Activated T-helper 9 cell treated with anti-CD3 and anti-CD28 coated beads, Interleukin-2, amount 50 U/mL, for 16 hours (primary cell): ENCODE data around the gene ITGA8.
"Not testable (repeated sequence)": the region's sequence is repeated elsewhere in the genome, so short reads cannot be mapped to it uniquely, and the experiment has no call there.

Experiments
- DNase-seq: peaks from one replicate; pipeline ENCODE4 v3.0.0-alpha.2; 2020; ENCODE audit warnings: low read depth

ITGA8 gene

DNA sequence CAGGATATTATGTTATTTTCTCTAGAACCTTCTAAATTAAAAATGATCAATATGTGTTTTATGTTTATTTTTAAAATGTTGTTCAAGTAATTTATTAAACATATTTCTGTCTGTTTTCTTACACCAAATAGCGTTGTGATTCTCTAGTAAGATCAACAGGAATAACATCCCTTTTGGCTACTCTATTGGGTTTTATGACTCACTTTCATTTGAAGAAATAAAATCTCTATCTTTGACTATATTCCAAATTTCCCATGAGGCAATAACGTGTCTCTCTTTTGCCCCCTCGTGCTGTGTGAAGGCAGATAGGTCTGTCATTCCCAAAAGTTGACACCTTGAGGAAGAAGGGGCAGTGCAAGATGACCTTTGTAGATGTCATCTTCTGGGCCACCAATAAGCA is 40.9 kb downstream of the ITGA8 start:
- no peak for DNase-seq

GRCh38 chr10:15672469-15672868 is 47.3 kb downstream of the ITGA8 start:
- DNase-seq = no peak

- DNase-seq = no peak
Observed at GRCh38 chr10:15670880-15671279, 48.8 kb downstream of the ITGA8 start.

- DNase-seq = no peak
Observed at GRCh38 chr10:15661574-15661973, 58.1 kb downstream of the ITGA8 start.

GRCh38 chr10:15660990-15661389 is 58.7 kb downstream of the ITGA8 start:
- DNase-seq = no peak

- no peak for DNase-seq
Observed at GRCh38 chr10:15658069-15658702, 61.5 kb downstream of the ITGA8 start.

GRCh38 chr10:15652757-15653156 is 67.0 kb downstream of the ITGA8 start:
- no peak for DNase-seq

DNA sequence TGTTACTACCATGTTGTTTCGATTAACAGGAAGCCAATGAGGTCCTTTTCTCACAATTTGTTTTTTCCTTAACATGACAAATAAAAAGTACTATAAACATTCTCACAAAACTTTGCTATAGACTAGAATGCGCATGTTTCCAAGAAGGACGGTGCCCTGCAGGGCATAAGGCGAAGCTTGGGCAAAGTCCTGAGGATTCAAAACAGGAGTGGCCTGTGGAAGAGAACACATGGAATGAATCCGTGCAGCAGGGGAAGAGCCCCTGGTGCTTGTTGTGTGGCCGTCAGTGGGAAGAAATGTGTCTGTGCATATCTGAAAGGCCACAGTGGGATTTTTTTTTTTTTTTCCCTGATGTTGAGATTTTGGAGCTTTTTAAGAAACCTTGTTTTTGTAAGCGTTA is 67.6 kb downstream of the ITGA8 start:
- no peak for DNase-seq

DNA sequence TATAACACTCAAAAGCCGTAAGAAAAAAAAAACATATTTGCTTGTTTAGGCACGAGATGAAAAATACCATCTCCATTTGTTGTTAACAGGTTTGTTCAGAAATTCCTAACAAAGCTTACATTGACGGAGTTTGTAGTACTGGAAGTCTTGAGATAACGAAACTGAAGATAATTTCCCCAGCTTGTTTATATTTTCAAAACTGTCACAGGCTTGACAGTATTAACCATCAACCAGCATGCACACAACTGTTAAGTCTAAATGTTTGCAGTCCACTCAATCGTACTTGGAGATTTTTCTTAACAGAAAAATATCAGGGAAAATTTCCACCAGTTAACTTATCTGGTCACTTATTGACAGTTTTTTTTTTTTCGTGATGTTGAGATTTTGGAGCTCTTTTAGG is 68.5 kb downstream of the ITGA8 start:
- no peak for DNase-seq

DNA sequence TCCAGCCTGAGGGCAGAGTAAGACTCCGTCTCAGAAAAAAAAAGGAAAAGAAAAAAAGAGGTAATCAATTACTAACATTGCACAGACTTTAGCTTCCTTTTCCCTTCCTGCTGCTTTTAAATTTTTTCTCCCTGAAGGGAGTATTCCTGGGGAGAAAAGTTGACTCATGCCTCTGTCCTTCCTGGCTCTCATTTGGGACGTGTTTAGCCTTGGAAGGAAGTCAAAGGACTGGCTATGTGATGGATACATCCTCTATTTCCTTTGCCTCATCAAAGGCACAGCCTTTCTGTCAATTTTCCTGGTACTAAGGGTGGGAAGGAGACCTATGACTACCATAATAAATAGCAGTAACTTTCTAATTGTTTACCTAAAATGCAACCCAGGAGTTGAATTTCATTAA is 77.6 kb downstream of the ITGA8 start:
- DNase-seq = no peak

- no peak for DNase-seq
Observed at GRCh38 chr10:15640536-15641085, 79.1 kb downstream of the ITGA8 start.

DNA sequence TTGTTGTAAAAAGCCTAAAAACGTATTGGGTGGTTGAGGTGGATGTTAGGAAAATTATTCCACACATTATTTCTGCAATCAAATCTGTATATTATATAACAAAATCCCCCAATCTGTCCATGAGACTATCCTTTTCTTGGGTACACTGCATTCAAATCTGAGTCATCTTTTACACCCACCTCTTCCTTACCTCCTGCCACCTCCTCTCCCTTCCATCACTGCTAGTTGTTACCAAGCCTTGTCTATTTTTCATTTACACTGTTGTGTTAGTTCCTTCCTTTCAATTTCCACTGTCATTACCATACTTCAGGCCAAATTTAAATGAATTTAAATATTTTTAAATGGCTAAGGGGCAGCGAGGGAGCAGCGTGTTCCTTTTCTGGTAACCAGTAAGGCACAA is 83.3 kb downstream of the ITGA8 start:
- DNase-seq = no peak

DNA sequence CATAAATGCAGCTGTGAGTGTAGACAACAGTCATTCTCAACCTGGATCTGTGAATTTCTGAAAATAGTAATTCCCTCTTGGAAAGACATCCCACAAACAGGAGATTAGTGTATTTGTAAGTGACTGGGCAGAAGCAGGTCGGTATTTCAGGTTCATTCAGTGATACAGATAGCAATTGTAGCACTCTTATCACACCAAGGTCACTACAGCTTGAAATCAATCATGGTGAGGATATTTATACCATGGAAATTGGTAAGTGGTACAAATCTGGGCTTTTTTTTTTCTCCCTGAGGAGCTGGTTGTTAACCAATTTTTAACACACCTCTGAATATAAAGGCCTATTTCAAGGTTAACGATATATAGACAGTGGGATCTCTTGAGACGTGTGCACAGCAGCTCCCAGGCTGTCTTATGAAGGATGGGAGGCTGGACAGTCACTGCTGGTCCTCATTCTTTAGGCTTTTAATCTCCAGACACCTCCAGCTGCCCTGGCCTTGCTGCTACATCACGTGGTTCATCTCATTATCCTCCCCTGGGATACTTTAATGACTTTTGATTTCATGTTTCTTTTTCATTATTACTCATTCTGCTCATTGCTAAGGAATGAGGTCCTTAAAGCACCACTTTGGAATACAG is 87.1 kb downstream of the ITGA8 start:
- DNase-seq = no peak

- not testable (repeated sequence) for DNase-seq
Observed at GRCh38 chr10:15631205-15631604, 88.5 kb downstream of the ITGA8 start.

DNA sequence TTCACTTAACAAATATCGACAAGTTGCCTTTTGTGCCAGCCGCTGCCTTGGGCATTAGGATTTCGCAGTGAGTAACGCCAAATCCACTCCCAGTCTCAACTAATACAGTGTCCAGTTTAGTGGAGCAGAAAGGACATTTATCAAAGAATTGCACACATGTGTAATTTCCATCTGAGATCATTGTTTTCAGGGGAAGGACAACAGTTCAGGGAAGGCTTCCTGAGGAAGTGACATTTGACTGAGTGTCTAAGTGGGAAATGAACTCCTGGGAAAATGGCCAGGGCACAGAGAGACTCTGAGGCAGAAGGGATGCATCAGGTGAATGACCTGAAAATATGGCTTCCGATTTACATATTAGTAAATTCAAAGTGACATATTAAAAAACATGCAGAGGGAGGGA is 89.4 kb downstream of the ITGA8 start:
- DNase-seq = no peak

GRCh38 chr10:15627617-15628196 is 92.0 kb downstream of the ITGA8 start:
- DNase-seq = no peak

GRCh38 chr10:15626937-15627336 is 92.8 kb downstream of the ITGA8 start:
- DNase-seq = no peak

- no peak for DNase-seq
Observed at GRCh38 chr10:15625261-15625660, 94.5 kb downstream of the ITGA8 start.

GRCh38 chr10:15624401-15625196 is 95.1 kb downstream of the ITGA8 start:
- no peak for DNase-seq

DNA sequence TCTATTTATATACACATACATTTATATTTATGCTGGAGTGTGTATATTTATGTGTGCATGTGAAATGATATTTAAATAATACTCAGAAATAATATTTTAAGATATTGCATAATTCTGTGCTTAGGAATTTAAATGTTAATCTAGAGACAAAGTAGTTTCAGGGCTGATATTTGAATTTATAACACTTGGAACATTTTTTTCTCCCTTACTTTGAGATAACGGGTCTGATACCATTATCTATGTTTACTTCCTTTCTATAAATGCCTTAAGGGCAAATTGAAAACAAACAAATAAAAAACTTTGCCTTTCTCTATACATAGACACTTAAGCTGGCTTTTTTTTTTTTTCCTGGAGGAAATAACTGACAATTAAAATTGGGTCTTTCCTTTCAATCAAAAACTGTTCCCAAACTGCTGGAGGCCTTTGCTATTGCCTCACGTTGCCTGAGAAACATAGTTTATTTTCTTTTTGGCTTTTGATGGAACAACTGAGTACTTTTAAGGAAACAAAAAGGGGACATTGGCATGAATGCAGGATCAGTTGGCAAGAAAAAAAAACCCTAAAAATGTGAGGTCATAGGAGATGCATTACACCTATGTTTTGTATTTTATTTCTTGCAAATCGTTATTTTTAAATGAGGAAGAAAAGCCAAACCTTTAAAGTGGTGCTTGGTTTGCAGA is 98.7 kb downstream of the ITGA8 start:
- DNase-seq = no peak

GRCh38 chr10:15620337-15620736 is 99.4 kb downstream of the ITGA8 start:
- no peak for DNase-seq

DNA sequence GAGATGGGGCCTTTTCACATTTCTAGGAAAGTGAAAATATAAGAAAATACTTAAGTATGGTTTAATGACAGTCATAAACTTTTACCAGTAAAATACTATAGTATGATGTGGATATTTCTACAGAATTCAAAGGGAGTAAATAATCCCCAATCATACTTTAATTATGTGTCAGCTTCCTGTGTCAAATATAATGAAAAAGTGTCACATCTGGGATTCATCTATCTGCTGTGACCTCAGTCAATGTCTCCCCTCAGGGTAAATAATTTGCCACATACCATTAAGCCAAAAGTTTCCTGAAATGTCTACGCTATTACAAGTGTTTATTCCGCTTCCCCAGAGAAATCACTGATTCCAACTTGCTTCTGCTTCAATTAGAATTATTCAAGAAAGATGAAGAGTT is 110.5 kb downstream of the ITGA8 start:
- DNase-seq = no peak
